Measurements from ENCODE around the gene ARAF. TPM values are rescaled to one million over a fixed set of nuclear protein-coding genes. Genes with fewer than 3 reads are reported as not detected.

ARAF gene
- total RNA-seq, 1 experiment from 2014 or later = 35.4 TPM

DNA sequence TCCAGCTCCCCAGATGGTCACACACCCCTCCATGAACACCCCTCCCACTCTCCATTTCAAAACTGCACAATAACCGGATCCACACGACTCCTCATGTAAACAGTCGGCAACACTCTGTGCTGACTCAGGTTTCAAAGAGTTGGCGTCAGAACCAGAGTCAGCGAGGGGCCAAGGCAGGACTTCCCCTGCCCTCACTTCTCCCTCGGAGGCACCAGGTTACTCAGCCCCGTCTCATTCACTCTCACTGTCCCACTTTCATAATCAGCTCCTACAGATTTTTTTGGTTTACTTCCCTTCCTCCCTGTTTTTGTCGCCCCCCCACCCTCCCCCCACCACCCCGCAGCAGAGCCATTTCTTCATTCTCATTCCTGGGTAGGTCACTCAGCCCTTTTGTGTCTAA is 18.5 kb downstream of the ARAF start:
- Histone ChIP-seq H3K9me2 (ENCODE audit: insufficient read depth) (no peaks in the 10 kb centered on the region), H3K4me1 (ENCODE audit: control insufficient read depth in 1 of 2, insufficient read depth in 2 of 2, low read length in 2 of 2) (peaks cover 12 to 49% of the 10 kb centered on the region in 2 experiments), H3K9ac (ENCODE audit: low read length) (no peak overlapping the region), H3K9me3 (ENCODE audit: control insufficient read depth in 1 of 2, insufficient read depth in 1 of 2, low read depth in 1 of 2, low read length in 2 of 2) (no peaks in the 10 kb centered on the region), H3K79me2 (ENCODE audit: insufficient read depth, low read length) (peaks cover 20% of the 10 kb centered on the region), H3K27me3 (ENCODE audit: insufficient read depth, low read length) (no peaks in the 10 kb centered on the region), H2AFZ (ENCODE audit: low read depth, low read length, poor library complexity, severe bottlenecking) (no peak overlapping the region), H4K20me1 (ENCODE audit: insufficient read depth) (no peaks in the 10 kb centered on the region), H3K27ac (ENCODE audit: low read depth, low read length) (no peak overlapping the region), H3K4me2 (ENCODE audit: low read length) (peak overlapping the region; percentile 60), H3K36me3 (ENCODE audit: control insufficient read depth in 1 of 2, insufficient read depth in 2 of 2, low read length in 2 of 2) (no peaks in the 10 kb centered on the region), H3K4me3 (replicated peaks in 1 of 2; ENCODE audit: low read depth in 1 of 2, low read length in 2 of 2) (no peak overlapping the region)
- ATAC-seq (no peak), DNase-seq (ENCODE audit: low read depth, low spot score) (no peak)
- intact Hi-C loops (cut with micrococcal nuclease) = no loop called here
- TF ChIP-seq, protein P1, sequence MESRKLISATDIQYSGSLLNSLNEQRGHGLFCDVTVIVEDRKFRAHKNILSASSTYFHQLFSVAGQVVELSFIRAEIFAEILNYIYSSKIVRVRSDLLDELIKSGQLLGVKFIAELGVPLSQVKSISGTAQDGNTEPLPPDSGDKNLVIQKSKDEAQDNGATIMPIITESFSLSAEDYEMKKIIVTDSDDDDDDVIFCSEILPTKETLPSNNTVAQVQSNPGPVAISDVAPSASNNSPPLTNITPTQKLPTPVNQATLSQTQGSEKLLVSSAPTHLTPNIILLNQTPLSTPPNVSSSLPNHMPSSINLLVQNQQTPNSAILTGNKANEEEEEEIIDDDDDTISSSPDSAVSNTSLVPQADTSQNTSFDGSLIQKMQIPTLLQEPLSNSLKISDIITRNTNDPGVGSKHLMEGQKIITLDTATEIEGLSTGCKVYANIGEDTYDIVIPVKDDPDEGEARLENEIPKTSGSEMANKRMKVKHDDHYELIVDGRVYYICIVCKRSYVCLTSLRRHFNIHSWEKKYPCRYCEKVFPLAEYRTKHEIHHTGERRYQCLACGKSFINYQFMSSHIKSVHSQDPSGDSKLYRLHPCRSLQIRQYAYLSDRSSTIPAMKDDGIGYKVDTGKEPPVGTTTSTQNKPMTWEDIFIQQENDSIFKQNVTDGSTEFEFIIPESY (IDR thresholded peaks at IDR 0.05; ENCODE audit: extremely low read depth, insufficient replicate concordance, low read length) = no peak
- TF ChIP-seq SRF (IDR thresholded peaks at IDR 0.05; ENCODE audit: low read depth) = no peak
- TF ChIP-seq SIN3A (IDR thresholded peaks at IDR 0.05; ENCODE audit: low read depth) = no peak
- TF ChIP-seq, protein P2, sequence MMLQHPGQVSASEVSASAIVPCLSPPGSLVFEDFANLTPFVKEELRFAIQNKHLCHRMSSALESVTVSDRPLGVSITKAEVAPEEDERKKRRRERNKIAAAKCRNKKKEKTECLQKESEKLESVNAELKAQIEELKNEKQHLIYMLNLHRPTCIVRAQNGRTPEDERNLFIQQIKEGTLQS (IDR thresholded peaks at IDR 0.05) = no peak
- no peak for TF ChIP-seq EZH2phosphoT487 (IDR thresholded peaks at IDR 0.05; ENCODE audit: borderline replicate concordance)
- no peak for TF ChIP-seq ZNF274 (IDR thresholded peaks at IDR 0.05; ENCODE audit: low read depth, low read length)
- no peak for TF ChIP-seq YY1 (IDR thresholded peaks at IDR 0.05; ENCODE audit: extremely low read depth, insufficient replicate concordance, low read depth, low read length)
- TF ChIP-seq POLR2AphosphoS5 (IDR thresholded peaks at IDR 0.05; ENCODE audit: low read depth, low read length) = 0 out of 2 replicates have a peak, but pooled peaks have one; percentile 17
- TF ChIP-seq ZFX (IDR thresholded peaks at IDR 0.05) = no peak
- TF ChIP-seq, protein P3, sequence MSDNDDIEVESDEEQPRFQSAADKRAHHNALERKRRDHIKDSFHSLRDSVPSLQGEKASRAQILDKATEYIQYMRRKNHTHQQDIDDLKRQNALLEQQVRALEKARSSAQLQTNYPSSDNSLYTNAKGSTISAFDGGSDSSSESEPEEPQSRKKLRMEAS (IDR thresholded peaks at IDR 0.05) = no peak
- TF ChIP-seq CEBPB (IDR thresholded peaks at IDR 0.05; ENCODE audit: low read depth) = no peak
- TF ChIP-seq TCF7L2 (IDR thresholded peaks at IDR 0.05; ENCODE audit: borderline replicate concordance, extremely low read depth, insufficient read depth, insufficient read length) = peak; percentile 51
- TF ChIP-seq FOSL1 (IDR thresholded peaks at IDR 0.05; ENCODE audit: low read depth) = no peak
- no TSS peak for BruUV-seq (replicated peaks)
- RAD21 ChIA-PET (ENCODE audit: low non-redundant PET in 1 of 2, low total read pairs in 2 of 2, uncharacterized antibody in 2 of 2, unreplicated experiment in 2 of 2) = no interaction called here
- POLR2A ChIA-PET = interaction anchor here (0.8 kb wide), 1 partner anchor 36 kb away, joined by 3 read pairs; no protein-coding TSS in a partner anchor
- CTCF ChIA-PET = no interaction called here

Data from HCT116 (cell line).